Stimulated activated naive CD8-positive, alpha-beta T cell treated with anti-CD3 and anti-CD28 coated beads, Interleukin-15, amount 100 ng/mL, for 72 hours (primary cell): ENCODE measurements around the gene LYPLA2.
A peak's percentile ranks its signal among the peaks of the same experiment; 100 is the strongest.

ENCODE experiments used
- ATAC-seq: fragments of 150-1000 bp; cut with Tn5 transposase; 2 replicates; pipeline ENCODE4 v1.10.0; 2021; ENCODE audit warnings: mild to moderate bottlenecking, moderate library complexity
- DNase-seq, 2 donors: peaks; one replicate each; pipeline ENCODE4 v3.0.0; 2021 to 2022
- H3K27ac Mint-ChIP-seq, 2 donors: one replicate each; pipeline ENCODE4 v1.8.0; 2022; ENCODE audit warnings: mild to moderate bottlenecking in 2 of 2, mixed read lengths in 2 of 2, moderate library complexity in 2 of 2
- H3K27me3 Mint-ChIP-seq: one replicate; pipeline ENCODE4 v1.8.0; 2022; ENCODE audit warnings: mixed read lengths
- H3K4me1 Mint-ChIP-seq: one replicate; pipeline ENCODE4 v1.8.0; 2022; ENCODE audit warnings: mild to moderate bottlenecking, mixed read lengths
- H3K4me3 Mint-ChIP-seq, 2 donors: one replicate each; pipeline ENCODE4 v1.8.0; 2022; ENCODE audit warnings: mild to moderate bottlenecking in 2 of 2, mixed read lengths in 2 of 2, moderate library complexity in 1 of 2
- H3K9me3 Mint-ChIP-seq, 2 donors: one replicate each; pipeline ENCODE4 v1.8.0; 2022; ENCODE audit warnings: mixed read lengths in 2 of 2

Gene LYPLA2

GRCh38 chr1:23790696-23791515 is at the start of gene LYPLA2:
TSS of gene LYPLA2 (plus strand) at chr1:23791145. CDS start at chr1:23792683, 1,538 bp downstream.
- ATAC-seq (peak; percentile 88), DNase-seq (peak; percentile 79 to 86)
- H3K4me3 Mint-ChIP-seq: peak within 1 kb of the TSS; percentile 86 to 94
- H3K27me3 Mint-ChIP-seq: no peaks in the 10 kb centered on the region
- H3K9me3 Mint-ChIP-seq: no peaks in the 10 kb centered on the region
- H3K4me1 Mint-ChIP-seq: peaks cover 52% of the 10 kb centered on the region
- peak within 1 kb of the TSS; percentile 98 to 99 for H3K27ac Mint-ChIP-seq

DNA sequence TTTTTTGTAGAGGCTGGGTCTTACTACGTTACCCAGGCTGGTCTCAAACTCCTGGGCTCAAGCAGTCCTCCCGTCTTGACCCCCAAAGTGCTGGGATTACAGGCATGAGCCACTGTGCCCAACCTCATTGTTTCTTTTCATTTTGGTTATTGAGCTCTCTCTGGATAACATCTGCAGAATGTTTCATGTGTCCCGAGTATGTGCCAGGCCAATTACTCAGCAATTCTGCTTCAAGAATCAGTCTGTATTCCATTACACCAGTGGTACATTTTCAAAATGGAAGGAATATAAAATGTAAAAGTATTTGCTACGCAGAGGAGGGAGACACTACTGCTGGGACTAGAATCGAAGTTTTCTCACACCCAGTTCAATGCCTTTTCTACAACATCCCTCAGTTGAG is 49.3 kb upstream of the LYPLA2 start:
- Mint-ChIP-seq H3K4me3 (no peak overlapping the region), H3K27me3 (no peaks in the 10 kb centered on the region), H3K9me3 (no peaks in the 10 kb centered on the region), H3K4me1 (peaks cover 38% of the 10 kb centered on the region), H3K27ac (no peak overlapping the region)
- DNase-seq (no peak), ATAC-seq (no peak)

DNA sequence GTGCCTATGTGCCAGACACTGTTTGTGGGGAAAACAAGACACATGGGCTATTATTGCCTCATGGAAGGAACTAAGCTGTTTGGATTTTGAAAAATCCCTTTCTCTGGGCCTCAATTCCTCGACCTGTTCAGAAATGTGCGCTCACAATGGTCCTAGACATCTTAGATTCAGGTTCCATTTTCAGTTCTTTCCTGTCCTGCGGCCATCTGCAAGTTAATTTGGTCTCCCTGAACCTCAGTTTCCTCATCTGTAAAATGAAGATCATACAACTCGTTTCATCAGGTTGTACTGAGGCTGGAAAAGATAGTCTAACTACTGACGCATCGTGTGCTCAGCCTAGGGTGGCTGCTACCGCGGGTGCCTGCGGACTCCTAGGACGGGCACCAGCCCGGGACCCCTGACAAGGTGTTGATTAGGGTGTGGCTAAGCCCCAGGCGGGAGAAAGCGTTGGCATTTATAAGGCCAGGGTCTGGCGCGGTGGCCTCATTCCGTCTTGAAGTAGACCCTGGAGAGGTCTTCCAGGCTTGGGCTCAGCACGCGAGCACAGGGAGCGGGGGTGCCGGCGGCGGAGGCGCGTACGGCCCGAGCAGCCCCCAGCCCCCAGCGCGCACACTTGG is 48.2 kb upstream of the LYPLA2 start:
- peak overlapping the region; percentile 91 to 95 for H3K4me3 Mint-ChIP-seq
- peaks cover 44% of the 10 kb centered on the region for H3K4me1 Mint-ChIP-seq
- H3K27ac Mint-ChIP-seq: peak overlapping the region; percentile 94 to 97
- H3K27me3 Mint-ChIP-seq: no peaks in the 10 kb centered on the region
- no peaks in the 10 kb centered on the region for H3K9me3 Mint-ChIP-seq
- ATAC-seq: peak; percentile 56
- DNase-seq: no peak

DNA sequence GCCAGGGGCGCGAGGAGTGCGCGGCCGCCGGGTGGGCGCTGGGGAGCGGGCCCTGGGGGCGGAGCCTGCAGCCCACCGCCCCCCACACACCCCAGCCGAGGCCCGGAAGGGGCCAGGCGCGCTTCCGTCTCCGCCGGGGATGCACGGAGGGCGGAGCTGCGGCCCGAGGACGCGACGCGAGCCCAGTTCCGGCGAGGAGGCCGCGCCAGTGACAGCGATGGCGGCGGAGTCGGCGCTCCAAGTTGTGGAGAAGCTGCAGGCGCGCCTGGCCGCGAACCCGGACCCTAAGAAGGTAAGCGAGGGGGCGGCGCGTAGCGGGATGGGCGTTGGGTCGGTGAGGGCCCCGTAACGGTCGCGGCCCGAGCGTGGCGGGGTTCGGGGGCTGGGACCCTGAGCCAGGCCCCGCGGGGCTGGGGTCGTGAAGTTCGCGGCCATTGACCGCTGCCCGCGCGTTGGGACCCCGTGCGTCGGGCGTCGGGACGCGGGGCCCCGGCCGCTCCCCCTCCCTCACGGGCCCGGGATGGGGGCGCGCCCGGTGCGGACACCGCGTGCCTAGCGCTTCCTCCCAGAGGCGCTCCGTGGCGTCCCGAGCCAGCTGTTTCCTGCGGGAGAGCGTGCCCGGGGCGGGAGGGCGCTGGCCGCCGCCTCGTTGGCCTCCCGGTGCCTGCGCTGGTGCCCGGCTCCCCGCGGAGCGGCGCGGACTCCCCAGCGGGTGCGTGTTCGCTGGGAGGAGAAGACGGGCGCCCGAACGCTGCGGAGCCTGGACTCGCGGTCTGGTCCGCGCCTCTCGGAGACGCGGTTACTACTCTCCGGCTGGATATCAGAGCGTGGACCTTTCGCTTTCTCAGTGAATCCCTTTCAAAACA is 47.4 kb upstream of the LYPLA2 start, which contains the start of gene ELOA:
ELOA (plus strand) TSS at position 185 of the 866 bp plus-strand sequence; CDS start at position 218, 33 bp downstream.
- ATAC-seq (peak; percentile 96), DNase-seq (peak; percentile 73 to 82)
- no peaks in the 10 kb centered on the region for H3K27me3 Mint-ChIP-seq
- H3K27ac Mint-ChIP-seq: peak within 1 kb of the TSS; percentile 94 to 97
- peak within 1 kb of the TSS; percentile 95 for H3K4me3 Mint-ChIP-seq
- no peaks in the 10 kb centered on the region for H3K9me3 Mint-ChIP-seq
- peaks cover 51% of the 10 kb centered on the region for H3K4me1 Mint-ChIP-seq

DNA sequence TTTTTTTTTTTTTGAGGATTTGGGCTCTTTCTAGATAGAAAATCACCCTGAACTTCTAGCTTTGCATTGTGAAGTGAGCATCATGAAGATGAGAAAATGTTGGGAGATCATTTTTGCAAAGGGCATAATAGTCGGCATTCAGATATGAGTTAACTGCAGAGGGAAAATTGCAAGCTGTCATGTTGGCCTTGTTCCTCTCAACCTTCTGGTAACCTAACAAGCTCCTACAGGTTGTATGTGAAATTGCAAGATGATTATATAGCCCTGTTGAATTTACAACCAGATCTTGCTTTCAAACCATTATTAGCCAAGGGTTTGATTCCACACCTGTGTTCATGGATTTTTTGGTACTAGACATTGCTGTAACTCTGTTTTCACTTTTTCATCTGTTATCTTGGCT is 45.4 kb upstream of the LYPLA2 start:
- Mint-ChIP-seq H3K27ac (no peak overlapping the region), H3K4me3 (peak overlapping the region; percentile 10 to 95), H3K4me1 (peaks cover 59% of the 10 kb centered on the region), H3K9me3 (no peaks in the 10 kb centered on the region), H3K27me3 (no peaks in the 10 kb centered on the region)
- DNase-seq: no peak
- ATAC-seq: no peak

- Mint-ChIP-seq H3K9me3 (no peaks in the 10 kb centered on the region), H3K27me3 (no peaks in the 10 kb centered on the region), H3K4me1 (peaks cover 53% of the 10 kb centered on the region), H3K4me3 (peak overlapping the region in 1 of 2 donors; percentile 38), H3K27ac (peak overlapping the region in 1 of 2 donors; percentile 64)
- DNase-seq: no peak
- ATAC-seq: no peak
Observed at GRCh38 chr1:23748016-23748415, 42.9 kb upstream of the LYPLA2 start.

GRCh38 chr1:23751050-23751814 is 39.7 kb upstream of the LYPLA2 start:
- peak overlapping the region in 1 of 2 donors; percentile 83 for H3K27ac Mint-ChIP-seq
- peak; percentile 84 for ATAC-seq
- peaks cover 34% of the 10 kb centered on the region for H3K4me1 Mint-ChIP-seq
- no peaks in the 10 kb centered on the region for H3K9me3 Mint-ChIP-seq
- peak; percentile 33 to 40 for DNase-seq
- no peak overlapping the region for H3K4me3 Mint-ChIP-seq
- no peaks in the 10 kb centered on the region for H3K27me3 Mint-ChIP-seq

DNA sequence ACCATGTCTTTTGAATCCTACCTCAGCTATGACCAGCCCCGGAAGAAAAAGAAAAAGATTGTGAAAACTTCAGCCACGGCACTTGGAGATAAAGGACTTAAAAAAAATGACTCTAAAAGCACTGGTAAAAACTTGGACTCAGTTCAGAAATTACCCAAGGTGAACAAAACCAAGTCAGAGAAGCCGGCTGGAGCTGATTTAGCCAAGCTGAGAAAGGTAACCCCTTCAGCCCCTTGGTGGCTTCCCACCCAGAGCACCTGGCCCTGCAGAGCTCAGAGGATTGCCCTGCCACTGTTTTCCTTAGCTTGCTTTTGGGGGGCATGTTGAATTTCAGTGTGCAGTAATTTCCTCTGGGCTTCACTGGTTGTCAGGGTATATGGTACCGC is 39.1 kb upstream of the LYPLA2 start:
- Mint-ChIP-seq H3K4me1 (peaks cover 31% of the 10 kb centered on the region), H3K4me3 (no peak overlapping the region), H3K27me3 (no peaks in the 10 kb centered on the region), H3K9me3 (no peaks in the 10 kb centered on the region), H3K27ac (no peak overlapping the region)
- DNase-seq: no peak
- ATAC-seq: no peak

DNA sequence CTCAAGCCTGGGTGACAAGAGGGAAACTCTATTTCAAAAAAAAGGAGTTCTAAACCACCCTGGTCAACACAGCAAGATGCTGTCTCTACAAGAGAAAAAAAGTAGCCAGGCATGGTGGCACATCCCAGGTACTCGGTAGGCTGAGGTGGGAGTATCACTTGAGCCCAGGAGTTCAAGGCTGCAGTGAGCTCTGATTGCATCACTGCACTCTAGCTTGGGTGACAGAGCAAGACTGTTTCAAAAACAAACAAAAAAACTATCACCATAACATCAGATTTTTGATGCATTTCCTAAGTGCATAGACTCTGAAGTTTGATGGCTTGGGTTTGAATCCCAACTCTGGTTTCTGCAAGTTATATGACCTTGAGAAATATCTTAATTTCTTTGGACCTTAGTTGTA is 38.0 kb upstream of the LYPLA2 start:
- no peak overlapping the region for H3K27ac Mint-ChIP-seq
- no peaks in the 10 kb centered on the region for H3K9me3 Mint-ChIP-seq
- peaks cover 20% of the 10 kb centered on the region for H3K4me1 Mint-ChIP-seq
- DNase-seq (no peak), ATAC-seq (no peak)
- no peak overlapping the region for H3K4me3 Mint-ChIP-seq
- H3K27me3 Mint-ChIP-seq: no peaks in the 10 kb centered on the region

DNA sequence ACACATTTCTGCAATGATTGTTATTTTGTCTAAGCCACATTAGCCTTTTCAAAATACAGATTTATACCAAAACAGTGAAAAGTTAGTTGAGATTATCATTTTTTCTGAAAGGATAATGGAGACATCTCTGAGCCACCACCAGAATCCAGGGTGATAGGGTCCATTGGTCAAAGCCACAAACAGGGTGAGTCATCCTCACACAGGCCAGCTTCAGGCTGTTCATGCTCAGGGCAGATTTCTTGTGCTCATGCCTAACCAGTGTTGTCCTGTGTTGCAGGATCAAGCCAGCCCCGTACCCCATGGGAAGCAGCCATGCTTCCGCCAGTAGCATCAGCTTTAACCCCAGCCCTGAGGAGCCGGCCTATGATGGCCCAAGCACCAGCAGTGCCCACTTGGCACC is 34.3 kb upstream of the LYPLA2 start:
- Mint-ChIP-seq H3K27me3 (no peaks in the 10 kb centered on the region), H3K4me3 (no peak overlapping the region), H3K27ac (no peak overlapping the region), H3K4me1 (no peaks in the 10 kb centered on the region), H3K9me3 (no peaks in the 10 kb centered on the region)
- DNase-seq (no peak), ATAC-seq (no peak)

GRCh38 chr1:23757812-23758211 is 33.1 kb upstream of the LYPLA2 start:
- H3K4me1 Mint-ChIP-seq: no peaks in the 10 kb centered on the region
- H3K9me3 Mint-ChIP-seq: no peaks in the 10 kb centered on the region
- no peak for ATAC-seq
- no peak overlapping the region for H3K27ac Mint-ChIP-seq
- DNase-seq: no peak
- no peak overlapping the region for H3K4me3 Mint-ChIP-seq
- no peaks in the 10 kb centered on the region for H3K27me3 Mint-ChIP-seq

- no peak overlapping the region for H3K27ac Mint-ChIP-seq
- no peak overlapping the region for H3K4me3 Mint-ChIP-seq
- no peaks in the 10 kb centered on the region for H3K27me3 Mint-ChIP-seq
- H3K4me1 Mint-ChIP-seq: no peaks in the 10 kb centered on the region
- H3K9me3 Mint-ChIP-seq: no peaks in the 10 kb centered on the region
- DNase-seq: no peak
- ATAC-seq: no peak
Observed at GRCh38 chr1:23759277-23759676, 31.7 kb upstream of the LYPLA2 start.

DNA sequence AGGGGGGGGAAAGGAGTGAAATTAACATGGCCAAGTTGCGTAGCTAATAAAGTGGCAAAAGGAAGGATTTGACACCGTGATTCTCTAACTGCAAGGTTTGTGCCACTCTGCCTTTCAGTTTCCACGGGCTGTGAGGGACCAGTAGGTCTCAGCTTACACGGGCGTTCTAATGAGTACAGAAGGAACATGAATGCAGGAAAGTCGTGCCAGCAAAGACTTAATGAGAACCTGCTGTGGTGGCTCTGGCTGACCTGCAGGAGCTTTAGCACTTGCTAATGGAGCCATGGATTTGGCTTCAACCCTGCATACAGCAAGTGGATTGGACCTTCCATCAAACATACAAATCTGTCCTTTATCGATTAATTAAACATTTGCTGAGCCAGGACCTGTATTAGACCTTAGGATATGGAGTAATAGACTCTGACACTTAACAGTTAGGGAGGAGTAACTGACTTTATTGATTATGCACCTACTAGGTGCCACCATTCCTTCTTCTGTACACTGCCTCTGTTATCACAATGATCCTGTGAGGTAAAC is 27.8 kb upstream of the LYPLA2 start:
- H3K4me3 Mint-ChIP-seq: no peak overlapping the region
- DNase-seq (no peak), ATAC-seq (no peak)
- no peaks in the 10 kb centered on the region for H3K9me3 Mint-ChIP-seq
- no peaks in the 10 kb centered on the region for H3K4me1 Mint-ChIP-seq
- no peaks in the 10 kb centered on the region for H3K27me3 Mint-ChIP-seq
- H3K27ac Mint-ChIP-seq: peak overlapping the region in 1 of 2 donors; percentile 48

DNA sequence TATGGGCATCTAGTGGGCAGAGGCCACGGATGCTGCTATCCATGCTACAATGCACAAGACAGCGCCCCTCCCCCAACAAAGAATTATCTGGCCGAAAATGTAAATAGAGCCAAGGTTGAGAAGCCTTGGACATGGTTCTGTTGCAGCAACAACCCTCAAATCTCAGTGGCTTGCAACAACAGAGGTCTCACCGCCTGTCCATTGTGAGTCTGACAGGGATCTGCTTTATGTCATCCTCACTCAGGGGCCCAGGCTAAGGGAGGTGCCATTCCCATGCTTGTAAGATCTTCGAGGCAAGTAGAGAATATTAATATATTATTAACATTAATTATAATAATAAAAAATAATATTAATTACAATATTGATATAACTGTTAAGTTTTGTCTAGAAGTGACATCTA is 22.2 kb upstream of the LYPLA2 start:
- no peaks in the 10 kb centered on the region for H3K9me3 Mint-ChIP-seq
- H3K27me3 Mint-ChIP-seq: no peaks in the 10 kb centered on the region
- H3K4me1 Mint-ChIP-seq: peaks cover 10% of the 10 kb centered on the region
- no peak overlapping the region for H3K27ac Mint-ChIP-seq
- DNase-seq (no peak), ATAC-seq (no peak)
- no peak overlapping the region for H3K4me3 Mint-ChIP-seq
